ENCODE results near the gene USP43.

The USP43 gene

GRCh38 chr17:9715503-9716016, 70.2 kb downstream of the USP43 start:
- DNase-seq, result no peak

- no peak for DNase-seq
Measured at GRCh38 chr17:9725575-9725974, 80.3 kb downstream of the USP43 start.

GRCh38 chr17:9726291-9726690, 81.0 kb downstream of the USP43 start:
- no peak for DNase-seq

GRCh38 chr17:9728005-9728404, 82.7 kb downstream of the USP43 start:
- no peak for DNase-seq

GRCh38 chr17:9728564-9728963, 83.2 kb downstream of the USP43 start:
- DNase-seq, result no peak

- DNase-seq, result no peak
Measured at GRCh38 chr17:9729034-9729650, 83.8 kb downstream of the USP43 start.

- DNase-seq, result no peak
Measured at GRCh38 chr17:9729735-9730420, 84.6 kb downstream of the USP43 start.

- DNase-seq, result no peak
Measured at GRCh38 chr17:9750524-9750923, 105.2 kb downstream of the USP43 start.

- DNase-seq, result no peak
Measured at GRCh38 chr17:9755083-9755482, 109.8 kb downstream of the USP43 start.

- DNase-seq, result no peak
Measured at GRCh38 chr17:9760266-9760665, 114.9 kb downstream of the USP43 start.

- no peak for DNase-seq
Measured at GRCh38 chr17:9763643-9764042, 118.3 kb downstream of the USP43 start.

- no peak for DNase-seq
Measured at GRCh38 chr17:9765322-9765721, 120.0 kb downstream of the USP43 start.

GRCh38 chr17:9766970-9767369, 121.7 kb downstream of the USP43 start:
- DNase-seq, result no peak

GRCh38 chr17:9767432-9767991, 122.2 kb downstream of the USP43 start:
- DNase-seq, result no peak

GRCh38 chr17:9768381-9768934, 123.1 kb downstream of the USP43 start:
- no peak for DNase-seq

- no peak for DNase-seq
Measured at GRCh38 chr17:9769036-9769695, 123.8 kb downstream of the USP43 start.

GRCh38 chr17:9771465-9771864, 126.1 kb downstream of the USP43 start:
- no peak for DNase-seq

- DNase-seq, result no peak
Measured at GRCh38 chr17:9772658-9773057, 127.3 kb downstream of the USP43 start.

- no peak for DNase-seq
Measured at GRCh38 chr17:9776911-9777310, 131.6 kb downstream of the USP43 start.
